Fibroblast of lung (primary cell): ENCODE results near the gene C9orf50.

Source experiments
- CTCF ChIP-seq, 2 donors: IDR thresholded peaks in 1 of 2; conservative IDR thresholded peaks in 1 of 2; 1 replicate in 1 of 2; 2 replicates in 1 of 2; pipeline ENCODE4 v1.5.1; 2011 to 2012; ENCODE audit warnings: low read length in 2 of 2, control low read depth in 1 of 2, inconsistent platforms in 1 of 2, low read depth in 1 of 2, mild to moderate bottlenecking in 1 of 2
- EZH2 ChIP-seq: IDR thresholded peaks from 2 replicates; pipeline ENCODE4 v1.5.1; 2012; ENCODE audit warnings: low read length, control low read depth, mild to moderate bottlenecking; ENCODE audit errors: missing control alignments

- no peak for TF ChIP-seq CTCF (conservative IDR thresholded peaks at IDR 0.05 in 1 of 2, IDR thresholded peaks at IDR 0.05 in 1 of 2; ENCODE audit: low read depth in 1 of 2, low read length in 2 of 2)
- TF ChIP-seq EZH2, result no peak
These were observed 18.2 kb upstream of the C9orf50 start for GRCh38 chr9:129639034-129639630.
